Measurements from ENCODE around the gene SHISA7. TPM values are rescaled to one million over a fixed set of nuclear protein-coding genes. Genes with fewer than 3 reads are reported as not detected.

SHISA7 gene
- polyA plus RNA-seq, 1 of the 3 experiments (the other 2 are of a cell fraction), result 0.02 TPM

DNA sequence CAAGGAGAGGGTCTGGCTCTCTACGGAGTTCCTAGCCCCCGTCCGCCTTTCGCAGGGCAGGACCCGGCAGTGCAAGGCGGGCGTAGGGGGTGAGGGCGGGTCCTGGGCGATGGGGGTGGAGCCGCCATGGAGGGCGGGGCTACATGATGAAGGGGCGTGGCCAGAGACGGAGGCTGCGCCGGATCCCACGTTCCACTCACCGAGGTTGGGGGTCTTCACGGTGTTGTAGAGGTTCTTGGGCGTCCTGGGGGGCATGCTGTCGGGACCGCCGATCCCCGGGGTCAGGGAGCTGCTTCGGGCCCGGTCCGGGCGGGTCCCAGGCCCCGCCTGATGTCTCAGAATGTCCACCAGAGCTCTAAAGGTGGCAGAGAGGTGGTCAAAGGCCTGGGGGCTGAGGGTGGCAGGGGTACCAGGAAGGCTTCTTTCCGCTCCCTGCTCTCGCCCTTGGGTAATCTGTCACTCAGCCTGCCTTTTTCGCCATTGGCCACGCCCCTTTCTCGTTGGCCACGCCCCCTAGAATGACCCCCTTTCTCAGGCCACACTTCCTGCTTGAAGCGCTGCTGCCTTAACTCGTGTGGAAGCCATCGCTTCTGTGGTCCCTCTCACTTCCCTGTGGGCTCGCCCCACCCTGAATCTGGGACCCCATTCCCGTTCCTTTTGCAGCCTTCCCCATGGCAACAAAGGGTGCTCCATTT lies 2.5 kb downstream of the SHISA7 start:
- Histone ChIP-seq H3K27ac (ENCODE audit: low read depth in 2 of 2, low read length in 1 of 2) (no peak overlapping the region), H3K36me3 (replicated peaks in 1 of 2; ENCODE audit: control insufficient read depth in 1 of 2, insufficient read depth in 2 of 2, low read length in 1 of 2) (no peaks in the 10 kb centered on the region), H2AFZ (ENCODE audit: low read depth) (no peak overlapping the region), H3K9me2 (no peaks in the 10 kb centered on the region), H3K79me2 (ENCODE audit: insufficient read depth) (no peaks in the 10 kb centered on the region), H3K9me3 (no peaks in the 10 kb centered on the region), H3K4me1 (ENCODE audit: control insufficient read depth in 1 of 2, insufficient read depth in 2 of 2, low read depth in 1 of 2, low read length in 1 of 2) (peaks cover 0 to 6% of the 10 kb centered on the region in 2 experiments; a peak in 1 of 4 replicates), H3F3A (replicated peaks; ENCODE audit: insufficient read depth) (no peaks in the 10 kb centered on the region), H3K4me2 (no peak overlapping the region), H3K4me3 (ENCODE audit: low read depth in 2 of 2, low read length in 1 of 2) (peak overlapping the region in 1 of 2 experiments; percentile 36; a peak in 2 of 4 replicates), H3K27me3 (ENCODE audit: insufficient read depth) (peaks cover 47% of the 10 kb centered on the region), H3K9ac (no peak overlapping the region), H4K20me1 (ENCODE audit: insufficient read depth) (no peaks in the 10 kb centered on the region)
- 22% methylated on average over 22 of the region's 39 CpGs for WGBS (ENCODE audit: low lambda C conversion rate)
- TF ChIP-seq GATA2 (CRISPR knock-in tag; IDR thresholded peaks at IDR 0.05), result no peak
- TF ChIP-seq, protein P1, sequence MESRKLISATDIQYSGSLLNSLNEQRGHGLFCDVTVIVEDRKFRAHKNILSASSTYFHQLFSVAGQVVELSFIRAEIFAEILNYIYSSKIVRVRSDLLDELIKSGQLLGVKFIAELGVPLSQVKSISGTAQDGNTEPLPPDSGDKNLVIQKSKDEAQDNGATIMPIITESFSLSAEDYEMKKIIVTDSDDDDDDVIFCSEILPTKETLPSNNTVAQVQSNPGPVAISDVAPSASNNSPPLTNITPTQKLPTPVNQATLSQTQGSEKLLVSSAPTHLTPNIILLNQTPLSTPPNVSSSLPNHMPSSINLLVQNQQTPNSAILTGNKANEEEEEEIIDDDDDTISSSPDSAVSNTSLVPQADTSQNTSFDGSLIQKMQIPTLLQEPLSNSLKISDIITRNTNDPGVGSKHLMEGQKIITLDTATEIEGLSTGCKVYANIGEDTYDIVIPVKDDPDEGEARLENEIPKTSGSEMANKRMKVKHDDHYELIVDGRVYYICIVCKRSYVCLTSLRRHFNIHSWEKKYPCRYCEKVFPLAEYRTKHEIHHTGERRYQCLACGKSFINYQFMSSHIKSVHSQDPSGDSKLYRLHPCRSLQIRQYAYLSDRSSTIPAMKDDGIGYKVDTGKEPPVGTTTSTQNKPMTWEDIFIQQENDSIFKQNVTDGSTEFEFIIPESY (IDR thresholded peaks at IDR 0.05; ENCODE audit: borderline replicate concordance, low read depth), result no peak
- TF ChIP-seq, protein P2, sequence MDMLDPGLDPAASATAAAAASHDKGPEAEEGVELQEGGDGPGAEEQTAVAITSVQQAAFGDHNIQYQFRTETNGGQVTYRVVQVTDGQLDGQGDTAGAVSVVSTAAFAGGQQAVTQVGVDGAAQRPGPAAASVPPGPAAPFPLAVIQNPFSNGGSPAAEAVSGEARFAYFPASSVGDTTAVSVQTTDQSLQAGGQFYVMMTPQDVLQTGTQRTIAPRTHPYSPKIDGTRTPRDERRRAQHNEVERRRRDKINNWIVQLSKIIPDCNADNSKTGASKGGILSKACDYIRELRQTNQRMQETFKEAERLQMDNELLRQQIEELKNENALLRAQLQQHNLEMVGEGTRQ (IDR thresholded peaks at IDR 0.05; ENCODE audit: borderline replicate concordance, low read depth, low read length), result no peak
- TF ChIP-seq, protein P3, sequence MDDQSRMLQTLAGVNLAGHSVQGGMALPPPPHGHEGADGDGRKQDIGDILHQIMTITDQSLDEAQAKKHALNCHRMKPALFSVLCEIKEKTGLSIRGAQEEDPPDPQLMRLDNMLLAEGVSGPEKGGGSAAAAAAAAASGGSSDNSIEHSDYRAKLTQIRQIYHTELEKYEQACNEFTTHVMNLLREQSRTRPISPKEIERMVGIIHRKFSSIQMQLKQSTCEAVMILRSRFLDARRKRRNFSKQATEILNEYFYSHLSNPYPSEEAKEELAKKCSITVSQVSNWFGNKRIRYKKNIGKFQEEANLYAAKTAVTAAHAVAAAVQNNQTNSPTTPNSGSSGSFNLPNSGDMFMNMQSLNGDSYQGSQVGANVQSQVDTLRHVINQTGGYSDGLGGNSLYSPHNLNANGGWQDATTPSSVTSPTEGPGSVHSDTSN (IDR thresholded peaks at IDR 0.05), result no peak
- TF ChIP-seq RCOR1 (IDR thresholded peaks at IDR 0.05; ENCODE audit: low read length), result no peak
- TF ChIP-seq, protein P4, sequence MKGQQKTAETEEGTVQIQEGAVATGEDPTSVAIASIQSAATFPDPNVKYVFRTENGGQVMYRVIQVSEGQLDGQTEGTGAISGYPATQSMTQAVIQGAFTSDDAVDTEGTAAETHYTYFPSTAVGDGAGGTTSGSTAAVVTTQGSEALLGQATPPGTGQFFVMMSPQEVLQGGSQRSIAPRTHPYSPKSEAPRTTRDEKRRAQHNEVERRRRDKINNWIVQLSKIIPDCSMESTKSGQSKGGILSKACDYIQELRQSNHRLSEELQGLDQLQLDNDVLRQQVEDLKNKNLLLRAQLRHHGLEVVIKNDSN (IDR thresholded peaks at IDR 0.05; ENCODE audit: borderline replicate concordance, low read depth), result no peak
- TF ChIP-seq, protein P5, sequence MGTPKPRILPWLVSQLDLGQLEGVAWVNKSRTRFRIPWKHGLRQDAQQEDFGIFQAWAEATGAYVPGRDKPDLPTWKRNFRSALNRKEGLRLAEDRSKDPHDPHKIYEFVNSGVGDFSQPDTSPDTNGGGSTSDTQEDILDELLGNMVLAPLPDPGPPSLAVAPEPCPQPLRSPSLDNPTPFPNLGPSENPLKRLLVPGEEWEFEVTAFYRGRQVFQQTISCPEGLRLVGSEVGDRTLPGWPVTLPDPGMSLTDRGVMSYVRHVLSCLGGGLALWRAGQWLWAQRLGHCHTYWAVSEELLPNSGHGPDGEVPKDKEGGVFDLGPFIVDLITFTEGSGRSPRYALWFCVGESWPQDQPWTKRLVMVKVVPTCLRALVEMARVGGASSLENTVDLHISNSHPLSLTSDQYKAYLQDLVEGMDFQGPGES (IDR thresholded peaks at IDR 0.05; ENCODE audit: low read depth, low read length), result no peak
- no peak for TF ChIP-seq NRF1 (IDR thresholded peaks at IDR 0.05; ENCODE audit: low read depth, low read length)
- no peak for TF ChIP-seq SIN3A (IDR thresholded peaks at IDR 0.05; ENCODE audit: borderline replicate concordance, low read depth, low read length)
- TF ChIP-seq RFX5 (IDR thresholded peaks at IDR 0.05; ENCODE audit: low read length), result no peak
- TF ChIP-seq, protein P6, sequence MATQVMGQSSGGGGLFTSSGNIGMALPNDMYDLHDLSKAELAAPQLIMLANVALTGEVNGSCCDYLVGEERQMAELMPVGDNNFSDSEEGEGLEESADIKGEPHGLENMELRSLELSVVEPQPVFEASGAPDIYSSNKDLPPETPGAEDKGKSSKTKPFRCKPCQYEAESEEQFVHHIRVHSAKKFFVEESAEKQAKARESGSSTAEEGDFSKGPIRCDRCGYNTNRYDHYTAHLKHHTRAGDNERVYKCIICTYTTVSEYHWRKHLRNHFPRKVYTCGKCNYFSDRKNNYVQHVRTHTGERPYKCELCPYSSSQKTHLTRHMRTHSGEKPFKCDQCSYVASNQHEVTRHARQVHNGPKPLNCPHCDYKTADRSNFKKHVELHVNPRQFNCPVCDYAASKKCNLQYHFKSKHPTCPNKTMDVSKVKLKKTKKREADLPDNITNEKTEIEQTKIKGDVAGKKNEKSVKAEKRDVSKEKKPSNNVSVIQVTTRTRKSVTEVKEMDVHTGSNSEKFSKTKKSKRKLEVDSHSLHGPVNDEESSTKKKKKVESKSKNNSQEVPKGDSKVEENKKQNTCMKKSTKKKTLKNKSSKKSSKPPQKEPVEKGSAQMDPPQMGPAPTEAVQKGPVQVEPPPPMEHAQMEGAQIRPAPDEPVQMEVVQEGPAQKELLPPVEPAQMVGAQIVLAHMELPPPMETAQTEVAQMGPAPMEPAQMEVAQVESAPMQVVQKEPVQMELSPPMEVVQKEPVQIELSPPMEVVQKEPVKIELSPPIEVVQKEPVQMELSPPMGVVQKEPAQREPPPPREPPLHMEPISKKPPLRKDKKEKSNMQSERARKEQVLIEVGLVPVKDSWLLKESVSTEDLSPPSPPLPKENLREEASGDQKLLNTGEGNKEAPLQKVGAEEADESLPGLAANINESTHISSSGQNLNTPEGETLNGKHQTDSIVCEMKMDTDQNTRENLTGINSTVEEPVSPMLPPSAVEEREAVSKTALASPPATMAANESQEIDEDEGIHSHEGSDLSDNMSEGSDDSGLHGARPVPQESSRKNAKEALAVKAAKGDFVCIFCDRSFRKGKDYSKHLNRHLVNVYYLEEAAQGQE (IDR thresholded peaks at IDR 0.05; ENCODE audit: low read depth, low read length), result no peak
- TF ChIP-seq TCF12 (IDR thresholded peaks at IDR 0.05), result no peak
- POLR2A ChIA-PET, result no interaction called here
- peak; percentile 94 for DNase-seq
- CTCF ChIA-PET, result interaction anchor here (0.6 to 2.3 kb wide), 7 partner anchors 23 to 64 kb away, joined by 3 to 9 read pairs (median 3); no protein-coding TSS in a partner anchor
